Loucy (cell line): Measurements from ENCODE around the gene TMEM38A.
"Not testable (repeated sequence)": the region's sequence is repeated elsewhere in the genome, so short reads cannot be mapped to it uniquely, and the experiment has no call there.

ENCODE experiments used
- H2AFZ ChIP-seq: fragments of 200-600 bp; sonication (generic); 2 replicates; pipeline ENCODE4 v1.6.0; 2016; ENCODE audit warnings: antibody characterized with exemption, mild to moderate bottlenecking, low read length, moderate library complexity
- H3F3A ChIP-seq: fragments of 200-600 bp; 2 replicates; pipeline ENCODE4 v1.6.0; 2016; ENCODE audit warnings: antibody characterized with exemption, low read depth, mild to moderate bottlenecking
- H3K27me3 ChIP-seq: fragments of 200-600 bp; sonication (generic); 2 replicates; pipeline ENCODE4 v1.6.1; 2014; ENCODE audit warnings: low read length, mild to moderate bottlenecking; ENCODE audit not compliant: insufficient read depth, poor library complexity, severe bottlenecking
- H3K36me3 ChIP-seq: fragments of 200-600 bp; sonication (generic); 2 replicates; pipeline ENCODE4 v1.6.1; 2016; ENCODE audit warnings: low read length; ENCODE audit not compliant: insufficient read depth
- H3K4me1 ChIP-seq: fragments of 200-600 bp; sonication (generic); 2 replicates; pipeline ENCODE4 v1.5.1; 2014; ENCODE audit warnings: low read length, mild to moderate bottlenecking; ENCODE audit not compliant: insufficient read depth, poor library complexity, severe bottlenecking
- H3K4me2 ChIP-seq: fragments of 200-600 bp; sonication (generic); 2 replicates; pipeline ENCODE4 v1.6.0; 2014; ENCODE audit warnings: antibody characterized with exemption, low read length, low read depth, mild to moderate bottlenecking; ENCODE audit not compliant: poor library complexity, severe bottlenecking
- H3K4me3 ChIP-seq: fragments of 200-600 bp; sonication (generic); 2 replicates; pipeline ENCODE4 v1.5.1; 2014; ENCODE audit warnings: low read length, mild to moderate bottlenecking, mixed read lengths; ENCODE audit not compliant: poor library complexity, severe bottlenecking
- H3K79me2 ChIP-seq: fragments of 200-600 bp; sonication (generic); 2 replicates; pipeline ENCODE4 v1.6.1; 2014; ENCODE audit warnings: low read length; ENCODE audit not compliant: insufficient read depth
- H3K9ac ChIP-seq: fragments of 200-600 bp; sonication (generic); 2 replicates; pipeline ENCODE4 v1.6.0; 2014; ENCODE audit warnings: mild to moderate bottlenecking, low read depth, low read length, moderate library complexity; ENCODE audit not compliant: poor library complexity, severe bottlenecking
- H3K9me2 ChIP-seq: fragments of 200-600 bp; sonication (generic); replicated peaks from 2 replicates; pipeline ENCODE4 v1.6.1; 2016; ENCODE audit warnings: low read depth, low read length, mixed read lengths
- H3K9me3 ChIP-seq: fragments of 200-600 bp; sonication (generic); 2 replicates; pipeline ENCODE4 v1.6.1; 2014; ENCODE audit warnings: mild to moderate bottlenecking, antibody characterized with exemption, low read length, low read depth; ENCODE audit not compliant: insufficient read depth
- H4K20me1 ChIP-seq: fragments of 200-600 bp; sonication (generic); 2 replicates; pipeline ENCODE4 v1.6.0; 2014; ENCODE audit warnings: antibody characterized with exemption, low read length, mild to moderate bottlenecking; ENCODE audit not compliant: insufficient read depth, poor library complexity, severe bottlenecking
- CTCF ChIP-seq: fragments of 200-600 bp; sonication (generic); conservative IDR thresholded peaks from 2 replicates; pipeline ENCODE4 v1.5.1; 2014; ENCODE audit warnings: mild to moderate bottlenecking, antibody characterized with exemption, low read length
- EZH2phosphoT487 ChIP-seq: fragments of 200-600 bp; IDR thresholded peaks from 2 replicates; pipeline ENCODE4 v1.6.1; 2018; ENCODE audit warnings: antibody characterized with exemption, mild to moderate bottlenecking, moderate library complexity, borderline replicate concordance

TMEM38A gene

GRCh38 chr19:16649734-16650133 is 11.2 kb upstream of the TMEM38A start:
- Histone ChIP-seq H3K36me3 (peaks cover 60% of the 10 kb centered on the region; the same call in 1 of the 2 replicates), H3K79me2 (peaks cover 6% of the 10 kb centered on the region; the same call in 1 of the 2 replicates), H3K9me2 (no peaks in the 10 kb centered on the region), H2AFZ (no peak overlapping the region), H3K4me2 (no peak overlapping the region), H3K9ac (no peak overlapping the region), H3K4me3 (no peak overlapping the region), H3K9me3 (no peaks in the 10 kb centered on the region), H3K27me3 (no peaks in the 10 kb centered on the region), H4K20me1 (peaks cover 6% of the 10 kb centered on the region), H3F3A (no peaks in the 10 kb centered on the region), H3K4me1 (peaks cover 9% of the 10 kb centered on the region)
- TF ChIP-seq CTCF, result no peak
- TF ChIP-seq EZH2phosphoT487, result no peak

GRCh38 chr19:16650821-16651220 is 10.1 kb upstream of the TMEM38A start:
- peaks cover 9% of the 10 kb centered on the region for H3K4me1 ChIP-seq
- H3K27me3 ChIP-seq, result no peaks in the 10 kb centered on the region
- no peaks in the 10 kb centered on the region for H3K9me3 ChIP-seq
- no peak for TF ChIP-seq CTCF
- no peak for TF ChIP-seq EZH2phosphoT487
- H3F3A ChIP-seq, result no peaks in the 10 kb centered on the region
- peaks cover 4% of the 10 kb centered on the region for H4K20me1 ChIP-seq
- no peak overlapping the region for H3K9ac ChIP-seq
- no peaks in the 10 kb centered on the region for H3K79me2 ChIP-seq
- no peak overlapping the region for H2AFZ ChIP-seq
- no peak overlapping the region for H3K4me3 ChIP-seq
- no peaks in the 10 kb centered on the region for H3K9me2 ChIP-seq
- H3K4me2 ChIP-seq, result no peak overlapping the region
- H3K36me3 ChIP-seq, result peaks cover 56% of the 10 kb centered on the region; the same call in 1 of the 2 replicates

- not testable (repeated sequence) for H2AFZ ChIP-seq, H3K9me2 ChIP-seq, H3K9me3 ChIP-seq, H3K4me1 ChIP-seq, H3K27me3 ChIP-seq, H4K20me1 ChIP-seq, H3F3A ChIP-seq, H3K9ac ChIP-seq, H3K4me3 ChIP-seq, H3K4me2 ChIP-seq, H3K79me2 ChIP-seq
- peaks cover 53% of the 10 kb centered on the region; the same call in 1 of the 2 replicates for H3K36me3 ChIP-seq
Measured at GRCh38 chr19:16651421-16652188, 9.3 kb upstream of the TMEM38A start.

- Histone ChIP-seq H3K9me3 (no peaks in the 10 kb centered on the region), H3K4me1 (peaks cover 13% of the 10 kb centered on the region), H3F3A (no peaks in the 10 kb centered on the region), H3K9me2 (no peaks in the 10 kb centered on the region), H3K79me2 (peaks cover 11% of the 10 kb centered on the region; the same call in 1 of the 2 replicates), H4K20me1 (peaks cover 10% of the 10 kb centered on the region), H3K4me3 (no peak overlapping the region), H3K4me2 (no peak overlapping the region), H2AFZ (no peak overlapping the region), H3K9ac (no peak overlapping the region), H3K36me3 (peaks cover 52% of the 10 kb centered on the region; the same call in 1 of the 2 replicates), H3K27me3 (no peaks in the 10 kb centered on the region)
- TF ChIP-seq CTCF, result no peak
- no peak for TF ChIP-seq EZH2phosphoT487
Measured at GRCh38 chr19:16652854-16653253, 8.1 kb upstream of the TMEM38A start.
